Upper lobe of right lung (tissue), 1 donor: ENCODE results near the gene TMPRSS7. TPM values are rescaled to one million over a fixed set of nuclear protein-coding genes. Genes with fewer than 3 reads are reported as not detected.

Experiments used
- ATAC-seq: fragments of 200-7000 bp; cut with Tn5 transposase; one replicate; pipeline ENCODE4 v1.9.1; 2020; ENCODE audit warnings: mild to moderate bottlenecking, moderate library complexity
- DNase-seq: peaks from one replicate; pipeline ENCODE4 v3.0.0-alpha.2; 2020
- H3K27ac ChIP-seq: fragments of 200-600 bp; one replicate; pipeline ENCODE4 v1.8.0; 2022
- H3K27me3 ChIP-seq: fragments of 200-600 bp; one replicate; pipeline ENCODE4 v1.8.0; 2022; ENCODE audit warnings: mild to moderate bottlenecking
- H3K36me3 ChIP-seq: fragments of 200-600 bp; one replicate; pipeline ENCODE4 v1.8.0; 2022
- H3K4me1 ChIP-seq: fragments of 200-600 bp; one replicate; pipeline ENCODE4 v1.8.0; 2022
- H3K4me3 ChIP-seq: fragments of 200-600 bp; one replicate; pipeline ENCODE4 v1.8.0; 2022; ENCODE audit warnings: mild to moderate bottlenecking
- H3K9me3 ChIP-seq: fragments of 200-600 bp; one replicate; pipeline ENCODE4 v1.8.0; 2022
- CTCF ChIP-seq: fragments of 200-600 bp; IDR thresholded peaks from one replicate; pipeline ENCODE4 v1.8.0; 2022; ENCODE audit warnings: antibody characterized with exemption
- intact Hi-C: fragments of 100-400 bp; cut with DNase I; formaldehyde crosslinking; loops from one replicate; pipeline ENCODE4 v1.11.0; 2022
- total RNA-seq: library from RNA; stranded (reverse); fragmentation: NEBNext Ultra II Directional; extraction: Animal tissue kit (Norgen Biotek cat#: 25700); gene quantifications from one replicate; pipeline ENCODE4 v1.2.1, GENCODE V29; 2021
- donor health status: DM: no; HTN: yes; CAD: no; lungs with severe emphysema.

Gene TMPRSS7
- total RNA-seq, 1 donor from 2014 or later: 0.20 TPM

DNA sequence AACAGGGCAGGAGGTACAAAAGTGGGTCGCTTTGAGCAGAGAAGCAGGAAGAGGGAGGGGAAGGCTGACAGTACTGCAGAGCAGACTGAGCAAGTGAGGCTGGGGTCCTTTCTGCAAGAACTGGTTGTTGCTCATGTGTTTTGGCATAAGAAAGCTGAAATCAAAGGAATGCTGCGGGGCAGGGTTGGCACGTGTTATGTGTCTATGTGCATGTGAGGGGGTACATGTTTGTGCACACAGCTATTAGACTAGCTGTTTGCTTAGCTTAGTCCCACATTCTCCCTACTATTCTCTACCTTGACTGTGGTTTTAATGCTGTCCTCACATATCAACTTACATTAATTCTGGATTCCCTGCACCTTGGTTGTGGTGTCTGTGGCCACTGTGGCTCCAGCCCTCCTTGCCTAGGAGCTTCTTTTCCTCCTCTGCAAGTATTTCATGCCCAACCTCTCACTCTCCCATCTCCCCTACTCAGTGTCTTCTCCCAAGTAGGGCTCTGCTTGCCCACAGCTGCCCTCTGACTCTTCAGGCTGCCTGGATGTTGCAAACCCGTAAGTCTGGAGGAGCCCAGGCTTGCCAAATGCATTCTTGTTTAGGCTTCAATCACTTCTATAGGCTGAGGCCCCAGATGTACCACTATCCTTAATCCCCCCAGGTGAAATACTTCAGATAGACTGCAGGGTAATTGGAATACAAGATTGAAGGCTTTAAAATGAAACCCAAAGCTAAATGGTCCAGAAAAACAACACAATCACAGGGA lies 31.0 kb upstream of the TMPRSS7 start:
- H3K4me1 ChIP-seq: peaks cover 9% of the 10 kb centered on the region
- peaks cover 10% of the 10 kb centered on the region for H3K27me3 ChIP-seq
- no peak overlapping the region for H3K27ac ChIP-seq
- no peak overlapping the region for H3K4me3 ChIP-seq
- ATAC-seq: no peak
- no peaks in the 10 kb centered on the region for H3K36me3 ChIP-seq
- TF ChIP-seq CTCF: no peak
- no peaks in the 10 kb centered on the region for H3K9me3 ChIP-seq
- no peak for DNase-seq
- intact Hi-C loops: no loop called here

GRCh38 chr3:112004187-112004586 lies 30.3 kb upstream of the TMPRSS7 start:
- Histone ChIP-seq H3K4me1 (peaks cover 4% of the 10 kb centered on the region), H3K27me3 (peaks cover 10% of the 10 kb centered on the region), H3K9me3 (no peaks in the 10 kb centered on the region), H3K27ac (no peak overlapping the region), H3K4me3 (no peak overlapping the region), H3K36me3 (no peaks in the 10 kb centered on the region)
- ATAC-seq: no peak
- intact Hi-C loops: no loop called here
- no peak for DNase-seq
- no peak for TF ChIP-seq CTCF

GRCh38 chr3:112004669-112005068 lies 29.9 kb upstream of the TMPRSS7 start:
- Histone ChIP-seq H3K27ac (no peak overlapping the region), H3K9me3 (no peaks in the 10 kb centered on the region), H3K4me1 (no peaks in the 10 kb centered on the region), H3K36me3 (no peaks in the 10 kb centered on the region), H3K27me3 (peaks cover 10% of the 10 kb centered on the region), H3K4me3 (no peak overlapping the region)
- TF ChIP-seq CTCF: no peak
- intact Hi-C loops: no loop called here
- no peak for DNase-seq
- ATAC-seq: no peak

- intact Hi-C loops: no loop called here
- Histone ChIP-seq H3K27me3 (peaks cover 9% of the 10 kb centered on the region), H3K27ac (no peak overlapping the region), H3K4me3 (no peak overlapping the region), H3K36me3 (no peaks in the 10 kb centered on the region), H3K9me3 (no peaks in the 10 kb centered on the region), H3K4me1 (no peaks in the 10 kb centered on the region)
- ATAC-seq: no peak
- no peak for DNase-seq
- no peak for TF ChIP-seq CTCF
These were observed 29.4 kb upstream of the TMPRSS7 start for GRCh38 chr3:112005091-112005672.

DNA sequence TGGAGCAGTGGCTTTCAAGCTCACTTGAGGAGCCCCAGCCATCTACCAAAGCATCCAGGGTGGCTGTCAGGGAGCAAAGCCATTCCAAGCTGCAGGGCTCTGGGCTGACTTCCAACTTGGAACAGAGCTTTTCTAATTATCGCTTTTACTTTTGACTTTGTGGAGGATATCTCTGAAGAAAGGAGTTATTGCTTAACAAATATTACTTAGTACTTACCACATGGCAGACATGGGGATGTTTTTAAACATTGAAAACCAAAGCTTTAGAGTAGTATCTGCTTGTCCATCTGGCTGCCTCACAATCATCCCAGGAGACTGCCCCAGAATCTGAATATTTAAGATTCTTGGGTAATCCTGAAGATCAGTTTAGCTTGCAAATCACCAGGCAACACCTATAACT lies 26.9 kb upstream of the TMPRSS7 start:
- Histone ChIP-seq H3K27ac (no peak overlapping the region), H3K4me1 (no peaks in the 10 kb centered on the region), H3K4me3 (no peak overlapping the region), H3K27me3 (no peaks in the 10 kb centered on the region), H3K9me3 (no peaks in the 10 kb centered on the region), H3K36me3 (no peaks in the 10 kb centered on the region)
- no peak for ATAC-seq
- no peak for DNase-seq
- no peak for TF ChIP-seq CTCF
- intact Hi-C loops: no loop called here
